ENCODE results near the gene NCAPH2.
"Not testable (repeated sequence)": the region's sequence is repeated elsewhere in the genome, so short reads cannot be mapped to it uniquely, and the experiment has no call there.

The NCAPH2 gene

DNA sequence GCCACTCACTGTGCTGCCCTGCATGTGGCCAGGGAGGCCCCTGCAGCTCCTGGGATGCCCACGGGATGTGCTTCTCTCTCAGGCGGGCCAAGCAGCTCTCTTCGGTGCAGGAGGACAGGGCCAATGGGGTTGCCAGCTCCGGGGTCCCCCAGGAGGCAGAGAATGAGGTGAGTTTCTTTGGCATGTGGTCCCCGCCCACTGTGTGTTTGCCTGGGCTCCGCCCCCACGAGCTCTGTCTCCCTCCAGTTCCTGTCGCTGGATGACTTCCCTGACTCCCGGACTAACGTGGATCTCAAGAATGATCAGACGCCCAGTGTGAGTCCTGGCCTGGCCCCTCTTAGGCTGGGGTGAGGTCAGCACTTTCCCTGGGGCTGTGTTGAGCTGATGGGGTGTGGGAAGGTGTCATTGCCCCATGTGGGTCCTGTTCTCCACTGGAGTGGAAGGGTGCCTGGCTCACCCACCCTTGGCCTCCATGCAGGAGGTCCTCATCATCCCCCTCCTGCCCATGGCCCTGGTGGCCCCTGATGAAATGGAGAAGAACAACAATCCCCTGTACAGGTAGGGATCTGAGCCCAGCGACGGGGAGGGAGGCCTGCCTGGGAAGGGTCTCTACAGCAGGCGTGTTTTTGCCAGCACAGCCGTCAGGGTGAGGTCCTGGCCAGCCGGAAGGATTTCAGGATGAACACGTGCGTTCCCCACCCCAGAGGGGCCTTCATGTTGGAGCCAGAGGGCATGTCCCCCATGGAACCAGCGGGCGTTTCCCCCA, 9.7 kb downstream of the NCAPH2 start:
- DNase-seq: no peak
- TF ChIP-seq CTCF (IDR thresholded peaks at IDR 0.05; ENCODE audit: low read depth, low read length): no peak
- Histone ChIP-seq H3K27me3 (no peaks in the 10 kb centered on the region), H3K4me1 (no peaks in the 10 kb centered on the region), H3K4me3 (ENCODE audit: low read depth, low read length) (no peak overlapping the region), H3K36me3 (peaks cover 57% of the 10 kb centered on the region), H3K9me3 (no peaks in the 10 kb centered on the region)

DNA sequence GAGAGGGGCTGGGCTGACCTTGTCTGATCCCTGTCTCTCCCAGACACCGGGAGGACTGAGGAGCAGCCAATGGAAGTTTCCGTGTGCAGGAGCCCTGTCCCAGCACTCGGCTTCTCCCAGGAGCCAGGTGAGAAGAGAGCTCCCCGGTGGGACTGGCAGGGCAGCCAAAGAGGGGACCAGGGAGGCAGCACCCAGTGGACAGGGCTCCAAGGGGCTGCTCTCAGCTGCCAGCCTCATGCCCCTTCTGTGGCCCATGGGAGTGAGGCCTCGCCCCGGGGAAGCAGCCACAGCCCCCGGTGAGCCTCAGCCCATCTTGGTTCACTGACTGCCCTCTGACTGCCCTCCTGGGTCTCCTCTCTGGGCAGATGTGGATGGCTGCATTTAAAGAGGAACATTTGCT, 10.6 kb downstream of the NCAPH2 start:
- TF ChIP-seq CTCF (IDR thresholded peaks at IDR 0.05; ENCODE audit: low read depth, low read length): no peak
- no peak overlapping the region for H3K4me3 ChIP-seq (ENCODE audit: low read depth, low read length)
- H3K27me3 ChIP-seq: no peaks in the 10 kb centered on the region
- no peaks in the 10 kb centered on the region for H3K9me3 ChIP-seq
- H3K36me3 ChIP-seq: peaks cover 64% of the 10 kb centered on the region
- peaks cover 2% of the 10 kb centered on the region; the same call in 1 of the 2 replicates for H3K4me1 ChIP-seq
- DNase-seq: no peak

DNA sequence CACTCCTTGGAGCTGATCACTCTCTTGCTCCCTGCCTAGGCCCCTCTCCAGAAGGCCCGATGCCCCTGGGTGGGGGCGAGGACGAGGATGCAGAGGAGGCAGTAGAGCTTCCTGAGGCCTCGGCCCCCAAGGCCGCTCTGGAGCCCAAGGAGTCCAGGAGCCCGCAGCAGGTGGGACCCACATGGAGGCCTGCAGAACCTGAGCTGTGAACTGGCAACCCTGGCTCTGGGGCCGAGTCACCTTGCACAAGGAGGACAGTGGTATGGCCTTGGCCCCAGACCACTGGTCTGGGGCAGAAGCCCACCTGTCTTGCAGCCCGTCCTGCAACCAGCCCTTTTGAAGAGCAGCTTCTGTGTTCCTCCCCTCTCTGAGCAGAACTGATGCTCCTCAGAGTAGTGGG, 11.1 kb downstream of the NCAPH2 start:
- peaks cover 69% of the 10 kb centered on the region for H3K36me3 ChIP-seq
- no peak for TF ChIP-seq CTCF (IDR thresholded peaks at IDR 0.05; ENCODE audit: low read depth, low read length)
- H3K4me3 ChIP-seq (ENCODE audit: low read depth, low read length): no peak overlapping the region
- H3K9me3 ChIP-seq: no peaks in the 10 kb centered on the region
- H3K27me3 ChIP-seq: no peaks in the 10 kb centered on the region
- no peak for DNase-seq
- H3K4me1 ChIP-seq: peaks cover 5% of the 10 kb centered on the region; the same call in 1 of the 2 replicates

DNA sequence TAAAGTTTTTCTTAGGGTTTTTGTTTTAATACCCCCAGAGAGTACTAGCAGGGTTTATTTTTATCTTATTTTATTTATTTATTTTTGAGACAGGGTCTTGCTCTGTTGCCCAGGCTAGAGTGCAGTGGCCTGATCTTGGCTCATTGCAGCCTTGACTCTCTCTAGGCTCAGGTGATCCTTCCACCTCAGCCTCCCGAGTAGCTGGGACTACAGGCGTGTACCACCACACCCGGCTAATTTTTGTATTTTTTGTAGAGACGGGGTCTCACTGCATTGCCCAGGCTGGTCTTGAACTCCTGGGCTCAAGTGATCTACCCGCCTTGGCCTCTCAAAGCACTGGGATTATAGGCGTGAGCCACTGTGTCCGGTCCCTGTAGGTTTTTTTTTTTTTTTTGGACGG, 12.2 kb downstream of the NCAPH2 start:
- H3K36me3 ChIP-seq: peaks cover 69% of the 10 kb centered on the region
- H3K4me1 ChIP-seq; H3K27me3 ChIP-seq; H3K4me3 ChIP-seq (ENCODE audit: low read depth, low read length); DNase-seq; H3K9me3 ChIP-seq: not testable (repeated sequence)

GRCh38 chr22:50520826-50521453, 12.9 kb downstream of the NCAPH2 start:
- no peak for DNase-seq
- no peaks in the 10 kb centered on the region for H3K27me3 ChIP-seq
- TF ChIP-seq CTCF (IDR thresholded peaks at IDR 0.05; ENCODE audit: low read depth, low read length): no peak
- H3K4me1 ChIP-seq: peaks cover 5% of the 10 kb centered on the region; the same call in 1 of the 2 replicates
- H3K9me3 ChIP-seq: no peaks in the 10 kb centered on the region
- H3K4me3 ChIP-seq (ENCODE audit: low read depth, low read length): no peak overlapping the region
- peaks cover 69% of the 10 kb centered on the region for H3K36me3 ChIP-seq

DNA sequence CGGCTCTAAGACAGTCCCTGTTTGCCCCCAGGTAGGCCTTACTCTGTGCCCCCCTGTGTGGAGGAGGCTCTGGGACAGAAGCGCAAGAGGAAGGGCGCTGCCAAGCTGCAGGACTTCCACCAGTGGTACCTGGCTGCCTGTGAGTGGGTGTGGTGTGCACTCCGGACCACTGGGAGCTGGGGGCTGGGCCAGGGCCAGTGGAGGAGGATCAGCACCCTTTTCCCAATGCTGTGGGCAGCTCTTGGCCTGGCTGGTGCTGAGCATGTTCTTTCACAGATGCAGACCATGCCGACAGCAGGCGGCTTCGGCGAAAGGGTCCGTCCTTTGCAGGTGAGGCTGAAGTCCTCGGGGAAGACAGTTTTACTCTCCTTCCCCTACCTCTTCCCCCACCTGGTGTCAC, 13.7 kb downstream of the NCAPH2 start:
- Histone ChIP-seq H3K9me3 (no peaks in the 10 kb centered on the region), H3K27me3 (no peaks in the 10 kb centered on the region), H3K4me3 (ENCODE audit: low read depth, low read length) (no peak overlapping the region), H3K4me1 (peaks cover 6% of the 10 kb centered on the region; the same call in 1 of the 2 replicates), H3K36me3 (peaks cover 63% of the 10 kb centered on the region)
- no peak for TF ChIP-seq CTCF (IDR thresholded peaks at IDR 0.05; ENCODE audit: low read depth, low read length)
- DNase-seq: no peak

Data from BE2C (cell line).